Measurements from ENCODE around the gene BTD.

GRCh38 chr3:15601046-15601398, 523 bp upstream of the BTD start:
- TF ChIP-seq REST (IDR thresholded peaks at IDR 0.05; ENCODE audit: insufficient replicate concordance, low read depth) (no peak), CTCF (IDR thresholded peaks at IDR 0.05; ENCODE audit: insufficient read depth, low read length) (no peak), POLR2AphosphoS5 (IDR thresholded peaks at IDR 0.05; ENCODE audit: low read depth) (no peak), GABPA (IDR thresholded peaks at IDR 0.05; ENCODE audit: low read depth) (no peak), SPI1 (IDR thresholded peaks at IDR 0.05; ENCODE audit: borderline replicate concordance, low read depth) (no peak)

Data from HL-60 (cell line).